ENCODE results near the gene GPRASP2.

DNA sequence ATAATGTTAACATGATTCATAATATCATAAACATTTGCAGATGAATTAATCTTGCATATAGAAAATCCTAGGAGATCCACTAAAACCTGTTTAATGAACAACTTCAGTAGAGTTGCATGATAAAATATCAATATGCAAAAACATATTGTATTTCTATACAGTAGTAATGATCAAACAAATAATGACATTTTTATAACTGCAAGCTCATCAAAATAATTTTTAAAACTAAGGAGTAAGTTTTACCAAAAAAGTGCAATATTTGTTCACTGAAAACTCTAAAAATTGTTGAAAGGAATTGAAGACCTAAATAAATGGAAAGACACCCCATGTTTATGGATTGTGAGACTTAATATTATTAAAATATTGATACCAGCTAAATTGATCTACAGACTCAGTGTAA lies 15.9 kb upstream of the GPRASP2 start:
- no peak for TF ChIP-seq POLR2A (IDR thresholded peaks at IDR 0.05; ENCODE audit: low read depth, low read length)
- no peak for TF ChIP-seq POLR2AphosphoS5 (IDR thresholded peaks at IDR 0.05; ENCODE audit: low read depth, low read length)
- no peak for TF ChIP-seq TAF1 (IDR thresholded peaks at IDR 0.05; ENCODE audit: low read depth, low read length)
- no peak for TF ChIP-seq POU2F2 (IDR thresholded peaks at IDR 0.05; ENCODE audit: low read depth, low read length)
